Mesenchymal stem cell (in vitro differentiated cells and primary cell): ENCODE measurements around the gene HDHD5.

ENCODE experiments used
- DNase-seq: peaks from one replicate; pipeline ENCODE4 v3.0.0-alpha.2; 2013
- H2AFZ ChIP-seq: one replicate; pipeline ENCODE4 v1.6.1; 2013; ENCODE audit warnings: low read depth, mild to moderate bottlenecking, control low read depth, inconsistent platforms, low read length, moderate library complexity
- H2AK5ac ChIP-seq: 2 replicates; pipeline ENCODE4 v1.6.1; 2013; ENCODE audit warnings: low read length, moderate library complexity, mild to moderate bottlenecking, inconsistent platforms; ENCODE audit not compliant: severe bottlenecking
- H2BK120ac ChIP-seq: one replicate; pipeline ENCODE4 v1.6.1; 2013; ENCODE audit warnings: low read depth, mild to moderate bottlenecking, inconsistent platforms, low read length, moderate library complexity
- H2BK12ac ChIP-seq, 2 experiments: one replicate each; pipeline ENCODE4 v1.6.1; 2013; ENCODE audit warnings: inconsistent platforms in 2 of 2, low read length in 2 of 2, mild to moderate bottlenecking in 2 of 2, moderate library complexity in 2 of 2, control low read depth in 1 of 2
- H2BK15ac ChIP-seq: one replicate; pipeline ENCODE4 v1.6.1; 2013; ENCODE audit warnings: mild to moderate bottlenecking, low read depth, inconsistent platforms; ENCODE audit not compliant: poor library complexity, severe bottlenecking
- H2BK5ac ChIP-seq: 2 replicates; pipeline ENCODE4 v1.6.1; 2013; ENCODE audit warnings: low read depth, mild to moderate bottlenecking, low read length, control low read depth, inconsistent platforms; ENCODE audit not compliant: poor library complexity, severe bottlenecking
- H3K14ac ChIP-seq, 2 experiments: one replicate each; pipeline ENCODE4 v1.6.1; 2013; ENCODE audit warnings: inconsistent platforms in 2 of 2, low read length in 2 of 2, control low read depth in 1 of 2, mild to moderate bottlenecking in 1 of 2, moderate library complexity in 1 of 2
- H3K18ac ChIP-seq, 2 experiments: one replicate each; pipeline ENCODE4 v1.6.1; 2013; ENCODE audit warnings: inconsistent platforms in 2 of 2, low read length in 2 of 2, control low read depth in 1 of 2, low read depth in 1 of 2, mild to moderate bottlenecking in 1 of 2
- H3K23ac ChIP-seq, 2 experiments: one replicate each; pipeline ENCODE4 v1.6.1; 2013; ENCODE audit warnings: inconsistent platforms in 2 of 2, low read length in 2 of 2, mild to moderate bottlenecking in 2 of 2, moderate library complexity in 2 of 2, control low read depth in 1 of 2
- H3K27ac ChIP-seq: 2 replicates; pipeline ENCODE4 v1.5.1; 2013; ENCODE audit warnings: mild to moderate bottlenecking, moderate library complexity, low read length, control low read depth, inconsistent platforms; ENCODE audit not compliant: poor library complexity, severe bottlenecking
- H3K27me3 ChIP-seq, 2 experiments: 2 replicates each; pipeline versions ENCODE4 v1.6.1 to v1.7.0; 2013; ENCODE audit warnings: low read length in 2 of 2, mild to moderate bottlenecking in 2 of 2, moderate library complexity in 2 of 2, control low read depth in 1 of 2, inconsistent platforms in 1 of 2; ENCODE audit not compliant: control insufficient read depth in 1 of 2, insufficient read depth in 1 of 2
- H3K36me3 ChIP-seq, 2 experiments: 2 replicates each; pipeline versions ENCODE4 v1.6.1 to v1.7.0; 2013; ENCODE audit warnings: low read length in 2 of 2, control low read depth in 1 of 2, inconsistent platforms in 1 of 2, low read depth in 1 of 2, mild to moderate bottlenecking in 1 of 2; ENCODE audit not compliant: insufficient read depth in 2 of 2, control insufficient read depth in 1 of 2
- H3K4ac ChIP-seq, 2 experiments: one replicate each; pipeline ENCODE4 v1.6.1; 2013; ENCODE audit warnings: inconsistent platforms in 2 of 2, low read length in 2 of 2, mild to moderate bottlenecking in 2 of 2, moderate library complexity in 2 of 2, control low read depth in 1 of 2, low read depth in 1 of 2
- H3K4me1 ChIP-seq: 2 replicates; pipeline ENCODE4 v1.6.1; 2013; ENCODE audit warnings: low read depth, low read length, control low read depth; ENCODE audit not compliant: control insufficient read depth, insufficient read depth
- H3K4me2 ChIP-seq: 2 replicates; pipeline ENCODE4 v1.6.1; 2013; ENCODE audit warnings: low read length, mild to moderate bottlenecking, inconsistent platforms; ENCODE audit not compliant: poor library complexity, severe bottlenecking
- H3K4me3 ChIP-seq, 2 experiments: 2 replicates each; pipeline versions ENCODE4 v1.5.1 to v1.7.0; 2013; ENCODE audit warnings: low read length in 2 of 2, mild to moderate bottlenecking in 2 of 2, control low read depth in 1 of 2, low read depth in 1 of 2; ENCODE audit not compliant: insufficient read depth in 1 of 2
- H3K79me1 ChIP-seq: replicated peaks from 2 replicates; pipeline ENCODE4 v1.6.1; 2013; ENCODE audit warnings: mild to moderate bottlenecking, control low read depth, low read length, inconsistent platforms; ENCODE audit not compliant: poor library complexity, severe bottlenecking
- H3K9ac ChIP-seq: 2 replicates; pipeline ENCODE4 v1.7.0; 2013; ENCODE audit warnings: mild to moderate bottlenecking, low read length, moderate library complexity
- H3K9me3 ChIP-seq: 2 replicates; pipeline ENCODE4 v1.7.0; 2013; ENCODE audit warnings: mild to moderate bottlenecking, low read length; ENCODE audit not compliant: control insufficient read depth
- H4K8ac ChIP-seq: one replicate; pipeline ENCODE4 v1.6.1; 2013; ENCODE audit warnings: inconsistent platforms, mild to moderate bottlenecking, low read length, moderate library complexity
- H4K91ac ChIP-seq: one replicate; pipeline ENCODE4 v1.6.1; 2013; ENCODE audit warnings: mild to moderate bottlenecking, low read length, inconsistent platforms
- WGBS: methylation state at CpG from one replicate; pipeline ENCODE4 v1.1.7; 2013; ENCODE audit warnings: mixed read lengths; 5-methylcytosine and 5-hydroxymethylcytosine counted together

Gene HDHD5

DNA sequence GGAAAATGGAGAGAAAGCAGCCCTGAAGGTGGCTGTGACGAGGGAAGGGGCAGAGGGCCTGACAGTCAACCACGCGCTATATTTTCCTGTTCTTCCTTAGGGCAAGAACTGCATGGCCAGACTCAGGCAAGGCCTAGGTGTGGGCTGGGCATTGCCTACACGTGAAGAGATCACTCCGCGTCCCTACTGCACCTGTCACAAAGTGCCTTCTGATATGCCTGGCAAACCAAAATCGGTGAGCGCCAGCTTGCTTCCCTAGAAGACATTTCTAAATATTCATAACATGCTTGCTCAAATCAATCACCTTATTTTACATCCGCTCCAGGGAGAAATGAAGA, 44.2 kb downstream of the HDHD5 start:
- H4K91ac ChIP-seq, result no peak overlapping the region
- H3K4me3 ChIP-seq, result no peak overlapping the region
- peaks cover 2 to 7% of the 10 kb centered on the region in 2 experiments for H3K36me3 ChIP-seq
- no peak overlapping the region for H2BK12ac ChIP-seq
- H3K9me3 ChIP-seq, result no peaks in the 10 kb centered on the region
- no peak overlapping the region for H3K9ac ChIP-seq
- no peak overlapping the region for H3K23ac ChIP-seq
- H3K79me1 ChIP-seq, result no peaks in the 10 kb centered on the region
- H2BK5ac ChIP-seq, result no peak overlapping the region
- H3K27ac ChIP-seq, result no peak overlapping the region
- H4K8ac ChIP-seq, result no peak overlapping the region
- H3K4me2 ChIP-seq, result no peak overlapping the region
- 95% methylated on average over 7 of the region's 9 CpGs for WGBS
- H3K14ac ChIP-seq, result no peak overlapping the region
- no peak overlapping the region for H3K18ac ChIP-seq
- H3K27me3 ChIP-seq, result peaks cover 37 to 43% of the 10 kb centered on the region in 2 experiments
- H2AK5ac ChIP-seq, result no peak overlapping the region
- no peak overlapping the region for H3K4ac ChIP-seq
- H2AFZ ChIP-seq, result no peak overlapping the region
- no peak overlapping the region for H2BK120ac ChIP-seq
- H2BK15ac ChIP-seq, result no peak overlapping the region
- no peak for DNase-seq
- peaks cover 2% of the 10 kb centered on the region for H3K4me1 ChIP-seq

DNA sequence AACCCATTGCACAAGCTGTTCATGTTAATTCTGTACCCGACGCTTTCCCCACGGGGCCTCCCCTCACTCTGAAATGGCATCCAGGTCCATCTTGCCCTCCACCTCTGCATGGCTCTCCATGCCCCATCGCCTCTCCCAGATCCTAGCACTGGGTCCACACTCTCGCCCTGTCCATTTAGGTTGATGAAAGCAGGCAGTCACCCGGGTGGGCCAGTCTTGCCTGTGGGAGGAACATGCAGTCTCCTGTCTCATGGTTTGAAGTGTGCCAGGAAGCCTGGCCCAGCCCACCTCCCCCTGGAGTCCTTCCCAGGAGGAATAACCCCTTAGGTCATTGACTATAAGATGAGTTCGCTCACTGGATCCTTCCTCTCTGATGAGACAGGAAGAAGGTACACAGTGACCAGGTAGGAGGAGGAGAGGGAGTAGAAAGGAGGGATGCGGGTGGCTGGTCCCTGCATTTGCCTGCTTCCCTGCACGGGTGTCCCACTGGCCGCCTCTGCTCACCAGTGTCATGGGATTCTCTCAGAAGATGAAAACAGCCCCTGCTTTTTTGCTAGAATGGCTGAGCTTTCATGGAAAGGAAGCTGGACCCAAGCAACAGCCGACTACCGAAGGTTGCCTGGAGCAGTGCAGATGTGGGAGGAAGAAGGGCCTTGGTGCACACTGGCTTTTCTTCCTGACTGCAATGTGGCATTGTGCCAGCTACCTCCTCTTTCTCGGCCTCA, 44.7 kb downstream of the HDHD5 start:
- Histone ChIP-seq H4K91ac (no peak overlapping the region), H2BK120ac (no peak overlapping the region), H2BK5ac (no peak overlapping the region), H3K4me3 (no peak overlapping the region), H3K18ac (no peak overlapping the region), H3K14ac (no peak overlapping the region), H2BK15ac (no peak overlapping the region), H3K36me3 (peaks cover 8 to 12% of the 10 kb centered on the region in 2 experiments), H2AFZ (no peak overlapping the region), H3K9me3 (no peaks in the 10 kb centered on the region), H3K23ac (no peak overlapping the region), H3K27ac (no peak overlapping the region), H3K9ac (no peak overlapping the region), H2AK5ac (no peak overlapping the region), H3K79me1 (no peaks in the 10 kb centered on the region), H3K4me2 (no peak overlapping the region), H3K27me3 (peaks cover 34 to 38% of the 10 kb centered on the region in 2 experiments), H3K4me1 (peaks cover 2% of the 10 kb centered on the region), H2BK12ac (no peak overlapping the region), H3K4ac (no peak overlapping the region), H4K8ac (no peak overlapping the region)
- DNase-seq, result no peak
- 88% methylated on average over 13 of the region's 13 CpGs for WGBS

DNA sequence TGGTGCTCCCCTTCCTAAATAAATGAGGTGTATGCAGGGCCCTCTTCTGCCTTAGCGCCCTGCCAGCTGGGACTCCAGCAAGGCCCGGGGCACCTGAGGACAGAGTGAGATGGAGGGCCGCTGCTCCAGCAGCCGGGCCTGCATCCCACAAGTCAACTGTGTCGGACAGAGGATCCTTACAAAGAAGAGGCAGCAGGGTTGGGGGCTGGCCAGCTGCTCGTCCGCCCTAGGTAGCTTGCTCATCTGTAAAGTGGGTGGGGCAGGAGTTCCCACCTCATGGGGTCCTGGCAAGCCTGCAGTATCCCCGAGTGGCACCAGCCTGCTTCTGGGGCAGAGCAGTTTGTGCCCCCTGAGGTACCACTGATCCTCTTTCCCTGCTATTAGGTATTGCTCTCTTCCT, 45.5 kb downstream of the HDHD5 start:
- no peaks in the 10 kb centered on the region for H3K9me3 ChIP-seq
- H3K36me3 ChIP-seq, result peaks cover 15 to 20% of the 10 kb centered on the region in 2 experiments
- H4K91ac ChIP-seq, result no peak overlapping the region
- H3K4me2 ChIP-seq, result no peak overlapping the region
- DNase-seq, result no peak
- H2AFZ ChIP-seq, result no peak overlapping the region
- no peaks in the 10 kb centered on the region for H3K79me1 ChIP-seq
- no peak overlapping the region for H2AK5ac ChIP-seq
- 88% methylated on average over 8 of the region's 8 CpGs for WGBS
- no peak overlapping the region for H3K4me3 ChIP-seq
- no peak overlapping the region for H2BK120ac ChIP-seq
- no peak overlapping the region for H3K4ac ChIP-seq
- no peak overlapping the region for H3K14ac ChIP-seq
- no peak overlapping the region for H2BK15ac ChIP-seq
- H3K23ac ChIP-seq, result no peak overlapping the region
- H2BK12ac ChIP-seq, result no peak overlapping the region
- no peak overlapping the region for H4K8ac ChIP-seq
- peaks cover 27 to 31% of the 10 kb centered on the region in 2 experiments for H3K27me3 ChIP-seq
- no peak overlapping the region for H3K9ac ChIP-seq
- no peak overlapping the region for H3K27ac ChIP-seq
- H3K18ac ChIP-seq, result no peak overlapping the region
- H3K4me1 ChIP-seq, result peaks cover 2% of the 10 kb centered on the region
- no peak overlapping the region for H2BK5ac ChIP-seq

DNA sequence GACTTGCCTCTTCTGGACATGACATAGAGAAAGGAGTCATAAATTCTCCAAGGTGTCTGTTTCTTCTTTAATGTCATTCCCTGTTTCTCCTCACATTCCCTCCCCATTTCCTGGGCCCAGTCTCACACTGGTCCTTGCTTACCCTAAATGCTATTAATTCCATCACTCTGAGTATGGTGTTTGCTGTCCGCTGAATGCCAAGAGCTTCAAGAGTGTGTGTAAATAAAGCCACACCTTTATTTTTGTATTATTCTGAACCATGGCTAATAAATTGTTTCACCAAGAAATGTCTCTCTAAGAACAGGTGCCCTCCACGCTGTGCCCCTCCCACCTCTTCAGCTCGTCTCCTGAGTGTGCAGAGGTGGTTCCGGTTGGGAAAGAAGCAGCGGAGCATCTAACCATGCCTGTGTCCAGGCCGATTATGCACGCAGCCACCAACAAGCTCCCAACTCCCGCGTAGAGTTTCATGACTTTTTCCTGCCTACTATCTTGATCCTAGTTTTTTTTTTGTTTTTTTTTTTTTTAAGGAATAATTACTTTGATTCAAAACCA, 46.5 kb downstream of the HDHD5 start:
- Histone ChIP-seq H2AFZ (no peak overlapping the region), H4K91ac (no peak overlapping the region), H3K4me1 (peaks cover 2% of the 10 kb centered on the region), H2BK5ac (no peak overlapping the region), H4K8ac (no peak overlapping the region), H3K27me3 (peaks cover 17 to 21% of the 10 kb centered on the region in 2 experiments), H3K14ac (no peak overlapping the region), H3K27ac (no peak overlapping the region), H3K9ac (no peak overlapping the region), H3K4me3 (no peak overlapping the region), H3K4me2 (no peak overlapping the region), H3K79me1 (no peaks in the 10 kb centered on the region), H2BK120ac (no peak overlapping the region), H3K36me3 (peaks cover 24 to 26% of the 10 kb centered on the region in 2 experiments), H3K23ac (no peak overlapping the region), H3K9me3 (no peaks in the 10 kb centered on the region), H3K18ac (no peak overlapping the region), H2BK15ac (no peak overlapping the region), H2AK5ac (no peak overlapping the region), H3K4ac (no peak overlapping the region), H2BK12ac (no peak overlapping the region)
- no peak for DNase-seq
- 82% methylated on average over 5 of the region's 9 CpGs for WGBS
